Retina (tissue), 1 donor: ENCODE measurements around the gene GTF2F1.
"Not testable (repeated sequence)": the region's sequence is repeated elsewhere in the genome, so short reads cannot be mapped to it uniquely, and the experiment has no call there.

ENCODE experiments used
- DNase-seq: peaks from one replicate; pipeline ENCODE4 v3.0.0-alpha.2; 2016

GTF2F1 gene

GRCh38 chr19:6381030-6381750 lies 11.8 kb downstream of the GTF2F1 start:
- DNase-seq, result no peak

- no peak for DNase-seq
Measured at GRCh38 chr19:6379744-6380143, 13.2 kb downstream of the GTF2F1 start.

GRCh38 chr19:6378486-6378885 lies 14.5 kb downstream of the GTF2F1 start:
- DNase-seq, result peak; percentile 51

DNA sequence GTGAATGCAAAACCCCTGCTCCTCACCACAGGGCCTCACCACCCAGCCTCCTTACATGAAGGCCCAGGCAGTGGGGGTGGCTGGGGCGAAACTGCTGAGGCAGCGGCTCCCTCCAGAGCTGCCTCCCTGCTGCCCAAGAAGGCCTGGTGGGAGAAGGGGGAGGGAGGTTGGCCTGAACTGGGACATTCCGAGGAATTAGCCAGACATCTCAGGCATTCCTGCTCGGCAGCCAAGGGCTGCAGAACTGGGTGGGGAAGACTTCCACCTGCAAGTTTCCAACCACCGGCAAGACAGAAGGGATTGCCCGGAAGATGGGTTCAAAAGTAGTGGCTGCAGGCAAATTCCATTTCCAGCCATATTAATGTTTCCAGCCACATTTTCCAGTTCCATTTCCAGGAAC lies 14.9 kb downstream of the GTF2F1 start:
- DNase-seq, result peak; percentile 28

- DNase-seq, result no peak
Measured at GRCh38 chr19:6376512-6377190, 16.3 kb downstream of the GTF2F1 start.

- DNase-seq, result no peak
Measured at GRCh38 chr19:6375411-6376010, 17.5 kb downstream of the GTF2F1 start, which contains the start of gene PSPN. Gene PSPN, minus strand, starts transcription at chr19:6375933. Its CDS starts 84 bp downstream, at chr19:6375849.

DNA sequence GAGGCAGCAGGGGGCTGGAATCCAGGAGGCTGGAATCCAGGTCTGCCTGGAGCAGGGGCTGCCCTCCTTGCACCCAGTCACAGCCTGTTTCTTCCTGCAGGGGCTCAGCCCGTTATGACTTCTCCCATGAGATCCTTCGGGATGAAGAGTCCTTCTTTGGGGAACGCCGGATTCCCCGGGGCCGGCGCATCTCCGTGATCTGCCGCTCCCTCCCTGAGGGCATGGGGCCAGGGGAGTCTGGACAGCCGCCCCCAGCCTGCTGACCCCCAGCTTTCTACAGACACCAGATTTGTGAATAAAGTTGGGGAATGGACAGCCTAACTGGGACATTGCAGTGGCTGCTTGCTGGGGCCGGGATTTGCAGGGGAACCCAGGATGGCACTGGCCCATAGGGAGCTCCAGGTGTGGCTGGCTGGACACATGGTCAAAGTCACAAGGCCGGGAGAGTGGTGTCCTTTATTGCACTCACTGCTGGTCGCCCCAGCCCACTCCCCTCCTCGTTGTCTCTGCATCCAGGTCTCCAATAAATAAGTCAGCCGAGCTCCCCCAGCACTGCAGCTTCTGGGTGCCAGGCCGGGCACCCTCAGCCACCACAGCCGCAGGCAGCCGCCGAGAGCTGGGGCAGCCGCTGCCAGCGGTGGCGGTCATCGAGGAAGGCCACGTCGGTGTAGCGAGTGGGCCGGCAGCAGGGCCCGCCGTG lies 18.1 kb downstream of the GTF2F1 start:
- DNase-seq, result no peak

DNA sequence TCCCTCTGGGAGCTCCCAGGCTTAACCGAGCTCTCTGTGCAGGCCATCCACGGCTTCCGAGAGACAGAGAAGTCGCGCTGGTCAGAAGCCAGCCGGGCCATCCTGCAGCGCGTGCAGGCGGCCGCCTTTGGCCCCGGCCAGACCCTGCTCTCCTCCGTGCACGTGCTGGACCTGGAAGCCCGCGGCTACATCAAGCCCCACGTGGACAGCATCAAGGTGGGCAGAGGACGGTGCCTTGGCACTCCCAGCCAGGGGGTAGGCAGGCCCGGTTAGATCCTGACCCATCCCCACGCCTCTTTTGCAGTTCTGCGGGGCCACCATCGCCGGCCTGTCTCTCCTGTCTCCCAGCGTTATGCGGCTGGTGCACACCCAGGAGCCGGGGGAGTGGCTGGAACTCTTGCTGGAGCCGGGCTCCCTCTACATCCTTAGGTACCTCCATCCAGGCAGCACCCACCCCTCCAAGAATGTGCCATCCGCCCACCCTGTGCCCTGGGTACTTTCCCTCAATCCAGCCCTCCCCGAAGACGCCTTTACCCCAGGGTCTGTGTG lies 18.7 kb downstream of the GTF2F1 start:
- DNase-seq, result no peak

DNA sequence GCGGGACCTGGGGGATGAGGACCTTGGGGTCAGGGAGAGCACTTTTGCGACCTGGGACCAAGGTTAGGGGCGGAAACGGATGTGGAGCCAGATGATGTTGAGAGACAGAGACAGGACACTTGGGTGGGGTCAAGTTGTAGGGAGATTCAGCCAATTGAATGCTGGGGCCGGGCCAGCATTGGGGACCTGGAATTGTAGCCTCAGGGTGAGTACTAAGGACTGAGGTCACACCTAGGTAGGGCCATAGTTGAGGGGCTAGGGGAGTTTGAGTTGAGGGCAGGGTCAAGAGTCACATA lies 19.2 kb downstream of the GTF2F1 start:
- peak; percentile 18 for DNase-seq

DNA sequence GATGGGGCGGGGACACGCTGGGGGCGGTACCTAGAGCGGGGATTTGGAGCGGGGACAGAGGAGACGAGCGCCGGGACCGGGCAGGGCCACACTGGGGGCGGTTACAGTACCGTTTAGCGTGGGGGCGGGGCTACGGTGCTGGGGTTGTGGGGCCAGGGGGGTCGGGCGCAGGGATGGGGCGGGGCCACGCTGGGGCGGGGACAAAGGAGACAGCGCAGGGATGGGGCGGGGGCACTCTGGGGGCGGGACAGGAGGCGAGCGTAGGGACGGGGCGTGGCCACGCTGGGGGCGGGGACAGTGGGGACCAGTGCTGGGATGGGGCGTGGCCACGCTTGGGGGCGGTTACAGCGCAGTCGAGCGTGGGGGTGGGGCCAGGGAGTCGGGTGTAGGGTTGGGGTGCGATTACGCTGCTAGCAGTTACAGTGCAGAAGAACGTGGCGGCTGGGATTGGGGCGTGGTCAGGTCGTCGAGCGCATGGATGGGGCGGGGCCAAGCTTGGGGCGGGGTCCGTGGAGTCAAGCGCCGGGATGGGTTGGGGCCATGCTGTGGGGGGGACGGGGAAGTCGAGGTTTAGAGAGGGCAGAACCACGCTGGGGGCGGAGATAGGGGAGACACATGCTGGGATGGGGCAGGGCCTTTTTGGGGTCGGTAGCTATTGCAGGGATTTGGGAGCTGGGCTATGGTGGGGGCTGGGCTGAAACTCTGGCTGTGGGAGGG lies 19.7 kb downstream of the GTF2F1 start:
- peak; percentile 67 for DNase-seq

DNA sequence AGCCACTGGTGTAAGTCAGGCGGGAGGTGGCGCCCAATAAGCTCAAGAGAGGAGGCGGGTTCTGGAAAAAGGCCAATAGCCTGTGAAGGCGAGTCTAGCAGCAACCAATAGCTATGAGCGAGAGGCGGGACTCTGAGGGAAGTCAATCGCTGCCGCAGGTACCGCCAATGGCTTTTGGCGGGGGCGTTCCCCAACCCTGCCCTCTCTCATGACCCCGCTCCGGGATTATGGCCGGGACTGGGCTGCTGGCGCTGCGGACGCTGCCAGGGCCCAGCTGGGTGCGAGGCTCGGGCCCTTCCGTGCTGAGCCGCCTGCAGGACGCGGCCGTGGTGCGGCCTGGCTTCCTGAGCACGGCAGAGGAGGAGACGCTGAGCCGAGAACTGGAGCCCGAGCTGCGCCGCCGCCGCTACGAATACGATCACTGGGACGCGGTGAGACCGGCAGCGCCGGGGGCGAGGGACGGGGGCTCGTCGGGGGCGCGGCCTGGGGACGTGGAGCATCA lies 20.3 kb downstream of the GTF2F1 start, which contains the start of gene ALKBH7:
TSS of gene ALKBH7 (plus strand) at position 201 of the 502 bp plus-strand sequence. CDS start at position 228, 27 bp downstream.
- DNase-seq, result peak; percentile 98

DNA sequence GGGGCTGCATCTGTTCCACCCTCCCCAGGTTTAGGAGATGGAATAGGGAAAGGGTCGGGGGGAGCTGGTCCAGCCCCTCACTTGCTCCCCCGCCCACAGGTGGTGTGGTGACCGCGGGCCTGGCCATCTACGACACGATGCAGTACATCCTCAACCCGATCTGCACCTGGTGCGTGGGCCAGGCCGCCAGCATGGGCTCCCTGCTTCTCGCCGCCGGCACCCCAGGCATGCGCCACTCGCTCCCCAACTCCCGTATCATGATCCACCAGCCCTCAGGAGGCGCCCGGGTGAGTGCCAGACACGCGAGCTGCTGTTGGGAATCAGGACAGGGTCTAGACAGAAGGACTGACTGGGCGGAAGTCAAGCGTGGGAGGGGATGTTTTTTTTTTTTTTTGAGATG lies 28.6 kb downstream of the GTF2F1 start:
- no peak for DNase-seq

DNA sequence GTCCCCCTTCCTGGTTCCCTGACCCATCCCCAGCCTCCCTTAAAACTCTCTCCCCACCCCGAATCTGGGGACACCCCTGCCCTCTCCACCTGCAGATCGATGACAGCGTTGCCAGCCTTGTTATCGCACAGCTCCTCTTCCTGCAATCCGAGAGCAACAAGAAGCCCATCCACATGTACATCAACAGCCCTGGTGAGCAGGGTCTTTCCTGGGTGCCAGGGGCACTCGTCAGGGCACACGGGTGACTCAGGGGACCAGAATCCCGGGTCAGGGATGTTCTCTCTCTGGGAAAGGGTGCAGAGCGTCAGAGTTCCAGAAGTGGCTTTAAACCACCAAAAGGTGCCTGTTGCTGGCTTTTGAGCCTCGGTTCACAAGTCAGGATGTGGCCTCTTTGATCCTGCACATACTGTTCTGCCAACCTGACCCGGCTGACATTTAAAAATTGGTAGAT lies 30.6 kb downstream of the GTF2F1 start:
- DNase-seq, result no peak

GRCh38 chr19:6362027-6362350 lies 31.0 kb downstream of the GTF2F1 start:
- no peak for DNase-seq

DNA sequence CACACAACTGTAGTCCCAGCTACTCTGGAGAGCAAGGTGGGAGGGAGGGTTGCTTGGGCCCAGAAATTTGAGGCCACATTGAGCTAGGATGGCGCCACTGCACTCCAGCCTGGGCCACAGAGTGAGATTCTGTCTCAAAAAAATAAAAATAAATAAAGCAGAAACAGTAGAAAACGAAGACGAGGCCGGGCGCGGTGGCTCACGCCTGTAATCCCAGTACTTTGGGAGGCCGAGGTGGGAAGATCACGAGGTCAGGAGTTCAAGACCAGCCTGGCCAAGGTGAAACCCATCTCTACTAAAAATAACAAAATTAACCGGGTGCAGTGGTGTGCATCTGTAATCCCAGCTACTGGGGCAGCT lies 32.1 kb downstream of the GTF2F1 start:
- DNase-seq, result not testable (repeated sequence)

GRCh38 chr19:6360445-6360844 lies 32.5 kb downstream of the GTF2F1 start:
- DNase-seq, result not testable (repeated sequence)

- no peak for DNase-seq
Measured at GRCh38 chr19:6359568-6360341, 33.2 kb downstream of the GTF2F1 start.

- peak; percentile 26 for DNase-seq
Measured at GRCh38 chr19:6358003-6358402, 35.0 kb downstream of the GTF2F1 start.

DNA sequence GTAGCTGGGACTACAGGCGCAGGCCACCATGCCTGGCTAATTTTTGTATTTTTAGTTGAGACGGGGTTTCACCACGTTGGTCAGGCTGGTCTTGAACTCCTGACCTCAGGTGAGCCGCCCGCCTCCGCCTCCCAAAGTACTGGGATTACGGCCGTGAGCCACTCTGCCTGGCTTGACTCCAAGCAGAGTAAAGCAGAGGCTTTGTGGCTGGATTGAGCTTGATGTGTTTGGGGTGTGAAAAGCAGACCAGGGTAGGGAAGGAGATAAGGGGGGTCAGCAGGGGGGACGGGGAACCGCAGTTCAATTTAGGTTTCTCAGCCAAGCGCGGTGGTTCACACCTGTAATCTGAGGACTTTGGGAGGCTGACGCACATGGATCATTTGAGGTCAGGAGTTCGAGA lies 35.8 kb downstream of the GTF2F1 start:
- no peak for DNase-seq

- not testable (repeated sequence) for DNase-seq
Measured at GRCh38 chr19:6355321-6356040, 37.5 kb downstream of the GTF2F1 start.
